ENCODE data around the gene FAM47B. TPM values are rescaled to one million over a fixed set of nuclear protein-coding genes. Genes with fewer than 3 reads are reported as not detected.

The FAM47B gene
- total and polyA plus RNA-seq, 2 of the 8 experiments (the other 6 are each of a cell fraction or from before 2014, with no cell fraction given): not detected

- Histone ChIP-seq H2BK20ac (ENCODE audit: low read length) (no peak overlapping the region), H4K5ac (ENCODE audit: insufficient read length, low read depth, low read length) (no peak overlapping the region), H3K79me1 (ENCODE audit: low read depth, low read length) (no peaks in the 10 kb centered on the region), H4K20me1 (replicated peaks in 1 of 2; ENCODE audit: control insufficient read depth in 1 of 2, insufficient read depth in 2 of 2, low read length in 2 of 2) (no peaks in the 10 kb centered on the region), H3K27ac (ENCODE audit: low read depth, low read length) (no peak overlapping the region), H4K8ac (ENCODE audit: extremely low read depth, insufficient read depth, low read length) (no peak overlapping the region), H2AFZ (ENCODE audit: low read length) (no peak overlapping the region), H3K79me2 (ENCODE audit: control insufficient read depth in 1 of 2, insufficient read depth in 2 of 2, low read length in 2 of 2) (no peaks in the 10 kb centered on the region), H3K9ac (replicated peaks in 1 of 4; ENCODE audit: extremely low read depth in 1 of 4, low read depth in 3 of 4, low read length in 3 of 4) (no peak overlapping the region), H3K23ac (ENCODE audit: insufficient read length) (no peak overlapping the region), H3K4me3 (ENCODE audit: extremely low read depth in 1 of 4, insufficient read depth in 2 of 4, low read depth in 3 of 4, low read length in 4 of 4) (no peak overlapping the region), H3K27me3 (replicated peaks in 1 of 4; ENCODE audit: control insufficient read depth in 3 of 4, extremely low read depth in 1 of 4, insufficient read depth in 3 of 4, low read length in 3 of 4) (no peaks in the 10 kb centered on the region), H3K9me3 (ENCODE audit: insufficient read depth in 2 of 2, low read depth in 1 of 2, low read length in 1 of 2) (no peaks in the 10 kb centered on the region), H3K36me3 (ENCODE audit: control insufficient read depth in 2 of 4, insufficient read depth in 4 of 4, low read length in 3 of 4) (no peaks in the 10 kb centered on the region), H3K56ac (replicated peaks; ENCODE audit: insufficient read length, low read depth, low read length) (no peak overlapping the region), H3K4me1 (replicated peaks in 1 of 4; ENCODE audit: control insufficient read depth in 3 of 4, insufficient read depth in 4 of 4, low read length in 3 of 4) (no peaks in the 10 kb centered on the region), H2BK120ac (replicated peaks; ENCODE audit: low read depth, low read length) (no peak overlapping the region), H2AK5ac (ENCODE audit: low read depth, low read length) (no peak overlapping the region), H3K23me2 (ENCODE audit: low read depth, low read length) (no peaks in the 10 kb centered on the region), H3K18ac (ENCODE audit: extremely low read depth, low read length) (no peak overlapping the region), H3K4ac (replicated peaks; ENCODE audit: insufficient read length, low read depth, low read length) (no peak overlapping the region), H3K4me2 (ENCODE audit: insufficient read depth in 1 of 2, low read depth in 2 of 2, low read length in 2 of 2) (no peak overlapping the region), H3K14ac (ENCODE audit: insufficient read length) (no peak overlapping the region), H4K91ac (replicated peaks; ENCODE audit: insufficient read length, low read length) (no peak overlapping the region), H2BK15ac (ENCODE audit: low read length) (no peak overlapping the region), H2BK12ac (ENCODE audit: low read depth, low read length) (no peak overlapping the region), H2BK5ac (ENCODE audit: low read depth, low read length) (no peak overlapping the region)
- ChIA-PET POLR2A (ENCODE audit: partially characterized antibody) (no interaction called here), CTCF (ENCODE audit: partially characterized antibody) (no interaction called here)
- no peak for DNase-seq (ENCODE audit: low read depth in 1 of 2, low spot score in 2 of 2)
- 100% methylated on average over 2 of the region's 2 CpGs; no CpG with 5 or more reads in 1 of the 2 experiments for WGBS, 2 experiments (ENCODE audit: extremely low coverage in 1 of 2, insufficient coverage in 1 of 2, insufficient read length in 1 of 2, insufficient replicate concordance in 2 of 2, low coverage in 1 of 2, low lambda C conversion rate in 2 of 2, missing lambda C conversion rate in 1 of 2)
- FAIRE-seq: no peak
- TF ChIP-seq TEAD4 (IDR thresholded peaks at IDR 0.05; ENCODE audit: low read depth, low read length): no peak
- TF ChIP-seq MAFK (IDR thresholded peaks at IDR 0.05; ENCODE audit: low read depth, low read length): no peak
- TF ChIP-seq RBBP5 (IDR thresholded peaks at IDR 0.05; ENCODE audit: borderline replicate concordance, low read depth, low read length): no peak
- no peak for TF ChIP-seq NRF1 (IDR thresholded peaks at IDR 0.05; ENCODE audit: low read depth, low read length)
- TF ChIP-seq EGR1 (IDR thresholded peaks at IDR 0.05; ENCODE audit: borderline replicate concordance, low read depth, low read length): no peak
- no peak for TF ChIP-seq BRCA1 (IDR thresholded peaks at IDR 0.05; ENCODE audit: low read depth, low read length)
- no peak for TF ChIP-seq ASH2L (IDR thresholded peaks at IDR 0.05; ENCODE audit: low read length)
- TF ChIP-seq CTBP2 (IDR thresholded peaks at IDR 0.05; ENCODE audit: borderline replicate concordance, insufficient read depth, insufficient read length, low read length): no peak
- TF ChIP-seq TAF1 (IDR thresholded peaks at IDR 0.05; ENCODE audit: low read depth, low read length): no peak
- TF ChIP-seq TAF7 (optimal IDR thresholded peaks at IDR 0.05; ENCODE audit: borderline replicate concordance, low read depth, low read length): no peak
- TF ChIP-seq PHF8 (conservative IDR thresholded peaks at IDR 0.05; ENCODE audit: low read depth, low read length): no peak
- no peak for TF ChIP-seq SUZ12 (IDR thresholded peaks at IDR 0.05; ENCODE audit: low read length)
- no peak for TF ChIP-seq RNF2 (IDR thresholded peaks at IDR 0.05; ENCODE audit: borderline replicate concordance, low read depth, low read length, missing control alignments, poor library complexity, severe bottlenecking)
- TF ChIP-seq KDM1A (IDR thresholded peaks at IDR 0.05; ENCODE audit: borderline replicate concordance, low read length): no peak
Measured at GRCh38 chrX:34901761-34902160, 40.8 kb upstream of the FAM47B start.
